Tibial nerve (tissue), 3 donors: ENCODE data around the gene ADAM29.

Source experiments
- EP300 ChIP-seq, 2 donors: sonication (generic); formaldehyde crosslinking; IDR thresholded peaks; one replicate each; pipeline ENCODE4 v1.6.1; 2017; ENCODE audit warnings: antibody characterized with exemption in 2 of 2, mild to moderate bottlenecking in 1 of 2
- POLR2A ChIP-seq, 2 donors: fragments of 450-650 bp; IDR thresholded peaks; one replicate each; pipeline ENCODE4 v1.6.1; 2017; ENCODE audit warnings: antibody characterized with exemption in 2 of 2, mild to moderate bottlenecking in 2 of 2, moderate library complexity in 2 of 2

- TF ChIP-seq POLR2A (IDR thresholded peaks at IDR 0.05) (no peak), EP300 (IDR thresholded peaks at IDR 0.05) (no peak)
Measured at GRCh38 chr4:174972911-174973310, 54.8 kb downstream of the ADAM29 start.
